Fibroblast of lung (primary cell): Measurements from ENCODE around the gene CNTN4. TPM values are rescaled to one million over a fixed set of nuclear protein-coding genes. Genes with fewer than 3 reads are reported as not detected.

Experiments
- DNase-seq, 2 donors: peaks; one replicate each; pipeline versions ENCODE4 v3.0.0 to v3.0.0-alpha.2; 2010; ENCODE audit warnings: low read depth in 2 of 2
- H2AFZ ChIP-seq: 2 replicates; pipeline ENCODE4 v1.5.1; 2012; ENCODE audit warnings: low read length, control low read depth, inconsistent platforms
- H3K27ac ChIP-seq: 2 replicates; pipeline ENCODE4 v1.5.1; 2011; ENCODE audit warnings: low read length, control low read depth; ENCODE audit not compliant: insufficient read depth
- H3K27me3 ChIP-seq: 2 replicates; pipeline ENCODE4 v1.5.1; 2011; ENCODE audit warnings: mild to moderate bottlenecking, low read length; ENCODE audit not compliant: control insufficient read depth, insufficient read depth
- H3K36me3 ChIP-seq: 2 replicates; pipeline ENCODE4 v1.5.1; 2011; ENCODE audit warnings: low read length; ENCODE audit not compliant: control insufficient read depth, insufficient read depth
- H3K4me1 ChIP-seq: 2 replicates; pipeline ENCODE4 v1.5.1; 2011; ENCODE audit warnings: low read length; ENCODE audit not compliant: control insufficient read depth, insufficient read depth; ENCODE audit errors: extremely low read depth
- H3K4me2 ChIP-seq: 2 replicates; pipeline ENCODE4 v1.5.1; 2011; ENCODE audit warnings: low read length, control low read depth; ENCODE audit not compliant: insufficient read depth; ENCODE audit errors: extremely low read depth
- H3K4me3 ChIP-seq, 4 experiments: fragments of 200-600 bp in 1 of 4; sonication (generic) in 1 of 4; replicated peaks in 1 of 4; 2 replicates each; pipeline ENCODE4 v1.5.1; 2011 to 2016; ENCODE audit warnings: low read length in 4 of 4, low read depth in 3 of 4, mild to moderate bottlenecking in 3 of 4, control low read depth in 2 of 4, inconsistent platforms in 1 of 4, mixed read lengths in 1 of 4; ENCODE audit not compliant: insufficient read depth in 1 of 4; ENCODE audit errors: control extremely low read depth in 1 of 4
- H3K79me2 ChIP-seq: 2 replicates; pipeline ENCODE4 v1.5.1; 2012; ENCODE audit warnings: mild to moderate bottlenecking, low read length, inconsistent platforms; ENCODE audit not compliant: control insufficient read depth, insufficient read depth
- H3K9ac ChIP-seq: 2 replicates; pipeline ENCODE4 v1.5.1; 2011; ENCODE audit warnings: mild to moderate bottlenecking, low read length, control low read depth; ENCODE audit not compliant: insufficient read depth
- H3K9me3 ChIP-seq: 2 replicates; pipeline ENCODE4 v1.5.1; 2012; ENCODE audit warnings: low read depth, low read length; ENCODE audit not compliant: control insufficient read depth, insufficient read depth
- H4K20me1 ChIP-seq: 2 replicates; pipeline ENCODE4 v1.5.1; 2011; ENCODE audit warnings: low read length; ENCODE audit not compliant: control insufficient read depth, insufficient read depth; ENCODE audit errors: extremely low read depth
- EZH2 ChIP-seq: IDR thresholded peaks from 2 replicates; pipeline ENCODE4 v1.5.1; 2012; ENCODE audit warnings: low read length, control low read depth, mild to moderate bottlenecking; ENCODE audit errors: missing control alignments
- polyA plus RNA-seq, 2 donors: library from polyadenylated mRNA; depleted of rRNA in 1 of 2; stranded (reverse) in 1 of 2; unstranded in 1 of 2; fragments of >200 nt; gene quantifications; 2 replicates each; pipeline ENCODE4 v1.2.1, GENCODE V29; 2011 to 2012; ENCODE audit warnings: missing spikeins in 1 of 2
- total RNA-seq: library from RNA; depleted of rRNA; stranded (reverse); fragments of >200 nt; gene quantifications from 2 replicates; pipeline ENCODE4 v1.2.1, GENCODE V29; 2014
- TF ChIP-seq, protein P1 (sequence below), 2 donors: IDR thresholded peaks in 1 of 2; conservative IDR thresholded peaks in 1 of 2; 1 replicate in 1 of 2; 2 replicates in 1 of 2; pipeline ENCODE4 v1.5.1; 2011 to 2012; ENCODE audit warnings: low read length in 2 of 2, control low read depth in 1 of 2, inconsistent platforms in 1 of 2, low read depth in 1 of 2, mild to moderate bottlenecking in 1 of 2

The CNTN4 gene
- total and polyA plus RNA-seq, 2 donors (not counting 1 experiment from before 2014, with no cell fraction given), result 0.17 to 0.69 TPM

DNA sequence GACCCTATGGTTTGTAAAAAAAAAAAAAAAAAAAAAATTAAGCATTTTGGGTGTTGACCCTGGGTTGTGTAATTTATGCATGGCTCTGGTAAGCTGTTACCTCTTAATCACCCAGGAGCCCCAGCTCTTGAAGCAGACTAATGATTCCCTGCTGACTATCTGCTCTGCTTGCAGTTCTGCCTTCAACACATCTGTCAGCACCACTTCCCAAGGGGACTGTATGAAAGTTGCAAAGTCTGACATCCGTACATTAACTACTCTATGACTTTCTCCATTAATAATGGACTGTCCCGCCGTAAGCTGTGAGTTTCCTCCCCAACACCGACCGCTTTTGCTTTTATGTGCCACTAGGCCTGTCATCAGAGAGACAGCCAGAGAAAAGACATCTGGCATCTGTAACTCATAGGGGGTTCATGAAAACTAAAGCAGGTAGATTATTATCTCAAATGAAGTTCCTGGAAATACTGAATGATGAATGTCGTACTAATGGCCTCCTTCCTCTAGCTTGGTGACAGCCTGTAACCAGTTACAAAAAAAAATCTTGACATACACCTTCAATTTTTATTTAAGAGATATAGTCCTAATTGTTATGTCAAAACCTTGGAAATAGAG, 740.0 kb downstream of the CNTN4 start:
- H3K9me3 ChIP-seq, result no peaks in the 10 kb centered on the region
- H3K4me2 ChIP-seq, result no peak overlapping the region
- no peak overlapping the region for H3K9ac ChIP-seq
- no peak overlapping the region for H3K4me3 ChIP-seq
- H3K4me1 ChIP-seq, result no peaks in the 10 kb centered on the region
- no peaks in the 10 kb centered on the region for H3K79me2 ChIP-seq
- H3K27me3 ChIP-seq, result no peaks in the 10 kb centered on the region
- no peak for DNase-seq
- no peak overlapping the region for H2AFZ ChIP-seq
- no peak for TF ChIP-seq EZH2
- TF ChIP-seq, protein P1, sequence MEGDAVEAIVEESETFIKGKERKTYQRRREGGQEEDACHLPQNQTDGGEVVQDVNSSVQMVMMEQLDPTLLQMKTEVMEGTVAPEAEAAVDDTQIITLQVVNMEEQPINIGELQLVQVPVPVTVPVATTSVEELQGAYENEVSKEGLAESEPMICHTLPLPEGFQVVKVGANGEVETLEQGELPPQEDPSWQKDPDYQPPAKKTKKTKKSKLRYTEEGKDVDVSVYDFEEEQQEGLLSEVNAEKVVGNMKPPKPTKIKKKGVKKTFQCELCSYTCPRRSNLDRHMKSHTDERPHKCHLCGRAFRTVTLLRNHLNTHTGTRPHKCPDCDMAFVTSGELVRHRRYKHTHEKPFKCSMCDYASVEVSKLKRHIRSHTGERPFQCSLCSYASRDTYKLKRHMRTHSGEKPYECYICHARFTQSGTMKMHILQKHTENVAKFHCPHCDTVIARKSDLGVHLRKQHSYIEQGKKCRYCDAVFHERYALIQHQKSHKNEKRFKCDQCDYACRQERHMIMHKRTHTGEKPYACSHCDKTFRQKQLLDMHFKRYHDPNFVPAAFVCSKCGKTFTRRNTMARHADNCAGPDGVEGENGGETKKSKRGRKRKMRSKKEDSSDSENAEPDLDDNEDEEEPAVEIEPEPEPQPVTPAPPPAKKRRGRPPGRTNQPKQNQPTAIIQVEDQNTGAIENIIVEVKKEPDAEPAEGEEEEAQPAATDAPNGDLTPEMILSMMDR (conservative IDR thresholded peaks at IDR 0.05 in 1 of 2, IDR thresholded peaks at IDR 0.05 in 1 of 2; ENCODE audit: low read depth in 1 of 2, low read length in 2 of 2), result no peak
- no peaks in the 10 kb centered on the region for H4K20me1 ChIP-seq
- no peak overlapping the region for H3K27ac ChIP-seq
- no peaks in the 10 kb centered on the region for H3K36me3 ChIP-seq

- Histone ChIP-seq H3K4me2 (no peak overlapping the region), H3K27me3 (no peaks in the 10 kb centered on the region), H3K79me2 (no peaks in the 10 kb centered on the region), H2AFZ (no peak overlapping the region), H4K20me1 (no peaks in the 10 kb centered on the region), H3K9me3 (no peaks in the 10 kb centered on the region), H3K4me3 (no peak overlapping the region), H3K9ac (no peak overlapping the region), H3K36me3 (no peaks in the 10 kb centered on the region), H3K4me1 (no peaks in the 10 kb centered on the region), H3K27ac (no peak overlapping the region)
- peak; percentile 4 to 23 for DNase-seq
- TF ChIP-seq, protein P1 (conservative IDR thresholded peaks at IDR 0.05 in 1 of 2, IDR thresholded peaks at IDR 0.05 in 1 of 2; ENCODE audit: low read depth in 1 of 2, low read length in 2 of 2), result no peak
- TF ChIP-seq EZH2, result no peak
Observed at GRCh38 chr3:2839876-2840275, 741.2 kb downstream of the CNTN4 start.

GRCh38 chr3:2847062-2847841, 748.6 kb downstream of the CNTN4 start:
- no peak overlapping the region for H3K4me2 ChIP-seq
- no peak overlapping the region for H3K4me3 ChIP-seq
- H3K27ac ChIP-seq, result no peak overlapping the region
- H3K4me1 ChIP-seq, result no peaks in the 10 kb centered on the region
- no peak overlapping the region for H2AFZ ChIP-seq
- H3K27me3 ChIP-seq, result no peaks in the 10 kb centered on the region
- DNase-seq, result no peak
- no peak overlapping the region for H3K9ac ChIP-seq
- H3K36me3 ChIP-seq, result no peaks in the 10 kb centered on the region
- TF ChIP-seq, protein P1 (conservative IDR thresholded peaks at IDR 0.05 in 1 of 2, IDR thresholded peaks at IDR 0.05 in 1 of 2; ENCODE audit: low read depth in 1 of 2, low read length in 2 of 2), result no peak
- no peak for TF ChIP-seq EZH2
- no peaks in the 10 kb centered on the region for H3K9me3 ChIP-seq
- no peaks in the 10 kb centered on the region for H4K20me1 ChIP-seq
- H3K79me2 ChIP-seq, result no peaks in the 10 kb centered on the region
